HG02938 (cell line): ENCODE measurements around the gene PATL1.
A peak's percentile ranks its signal among the peaks of the same experiment; 100 is the strongest.

ENCODE experiments used
- ATAC-seq: cut with Tn5 transposase; IDR thresholded peaks from one replicate; pipeline ENCODE4 v1.9.1; 2021; ENCODE audit warnings: mild to moderate bottlenecking, moderate library complexity; ENCODE audit not compliant: unreplicated experiment

PATL1 gene

DNA sequence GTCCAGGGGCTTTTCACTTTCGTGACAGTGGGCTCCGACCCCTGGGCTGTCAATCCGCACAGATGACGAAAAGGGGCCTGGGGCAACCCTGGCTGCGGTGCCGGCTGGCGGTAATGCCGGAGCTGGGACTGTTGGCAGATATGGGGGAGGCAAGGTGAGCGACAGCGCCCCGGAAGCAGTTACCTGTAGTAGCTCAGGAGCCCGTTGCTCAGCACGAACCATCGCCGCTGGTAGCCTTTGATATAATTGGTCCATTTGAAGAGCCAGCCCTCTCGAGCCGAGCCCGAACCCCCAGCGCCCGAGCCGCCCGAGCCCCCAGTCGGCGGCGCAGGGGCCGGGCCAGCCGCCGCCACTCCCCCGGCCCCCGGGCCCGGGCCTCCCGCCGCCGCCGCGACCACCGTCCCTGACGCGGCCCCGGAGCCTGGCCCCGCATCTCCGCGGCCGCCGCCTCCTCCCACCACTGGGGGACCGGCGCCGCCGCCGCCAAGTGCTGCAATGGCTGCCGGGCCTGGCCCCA, 53.7 kb downstream of the PATL1 start:
- peak; percentile 7 for ATAC-seq

DNA sequence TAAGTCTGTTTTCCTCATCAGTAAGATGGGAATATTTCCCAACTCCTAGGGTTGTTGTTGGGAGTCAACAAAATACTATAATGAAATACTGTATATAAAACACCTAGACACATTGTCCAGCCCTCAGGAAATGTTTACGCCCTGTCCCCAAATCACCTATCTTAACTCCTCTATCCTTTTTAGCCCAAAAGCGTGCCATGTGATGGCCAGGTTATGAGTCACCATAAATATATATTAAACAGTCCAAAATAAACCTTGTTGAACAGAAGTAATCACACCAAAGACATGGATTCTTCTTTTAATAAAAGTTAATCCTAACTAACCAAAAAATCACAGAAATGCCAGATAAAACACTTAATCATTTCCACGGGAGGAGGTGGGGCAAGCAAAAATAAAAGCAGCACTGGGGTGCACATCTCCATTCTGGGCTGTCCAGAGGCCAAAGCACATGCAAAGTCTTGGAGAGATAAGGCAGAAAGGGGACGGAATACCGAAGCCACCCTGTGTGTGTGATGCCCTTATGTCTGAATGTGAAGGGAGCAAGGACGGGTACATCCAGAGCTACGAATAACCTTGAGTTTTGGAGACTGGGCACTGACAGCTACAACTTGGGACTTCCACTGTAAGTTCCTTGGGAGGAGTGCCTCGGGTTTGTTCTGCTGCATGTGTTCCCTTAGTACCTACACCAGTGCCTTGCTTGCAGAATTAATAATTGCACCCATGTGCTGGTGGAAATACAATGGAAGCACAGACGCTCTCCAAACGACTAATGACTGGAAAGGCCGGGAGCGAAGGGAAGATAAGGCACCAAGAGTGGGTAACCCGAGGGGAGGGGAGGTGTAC, 54.3 kb downstream of the PATL1 start:
- ATAC-seq, result no peak

DNA sequence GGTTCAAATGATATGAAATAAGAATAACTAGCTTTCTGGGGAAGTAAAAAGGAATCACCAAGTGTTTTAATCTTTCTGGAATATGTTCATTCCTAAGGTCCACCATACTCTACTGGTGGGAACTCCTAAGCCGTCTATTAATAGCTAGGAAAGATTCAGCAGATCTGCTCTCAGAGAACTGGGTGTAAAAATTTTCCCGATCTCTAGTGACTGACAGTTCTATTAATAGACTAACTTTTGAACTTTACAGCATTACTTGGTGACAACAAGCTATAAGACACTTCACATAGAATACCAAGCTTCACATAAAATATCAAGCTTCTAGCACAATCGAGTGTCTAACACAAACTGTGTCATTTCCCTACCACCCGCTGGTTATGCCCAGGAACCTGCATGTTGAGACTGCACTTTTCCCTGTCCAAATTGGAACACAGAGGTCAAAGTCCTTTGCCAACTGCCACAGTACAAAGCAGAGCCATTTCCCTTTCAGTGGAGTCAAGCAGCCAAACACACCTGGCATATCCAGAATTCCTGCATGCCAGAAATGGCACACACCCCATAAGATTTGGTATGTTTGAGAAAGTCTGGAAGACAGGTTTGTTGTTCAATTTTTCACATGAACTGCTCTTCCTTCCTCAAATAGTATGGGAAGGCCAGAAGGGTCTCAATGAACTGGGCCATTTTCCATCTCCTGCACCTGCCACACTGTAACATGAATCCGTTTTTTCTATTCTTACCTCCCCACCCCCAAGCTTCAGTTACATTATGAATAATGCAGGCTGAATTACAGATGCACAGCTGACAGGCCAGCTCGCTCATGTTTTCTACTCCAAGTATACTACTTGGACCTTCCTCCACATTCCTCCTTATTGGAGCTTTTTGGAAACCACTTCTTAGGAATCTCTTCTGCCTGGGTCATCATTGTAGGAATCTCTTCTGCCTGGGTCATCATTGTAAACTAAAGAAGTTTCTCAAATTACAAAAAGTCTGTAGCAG, 57.0 kb downstream of the PATL1 start:
- ATAC-seq, result no peak

DNA sequence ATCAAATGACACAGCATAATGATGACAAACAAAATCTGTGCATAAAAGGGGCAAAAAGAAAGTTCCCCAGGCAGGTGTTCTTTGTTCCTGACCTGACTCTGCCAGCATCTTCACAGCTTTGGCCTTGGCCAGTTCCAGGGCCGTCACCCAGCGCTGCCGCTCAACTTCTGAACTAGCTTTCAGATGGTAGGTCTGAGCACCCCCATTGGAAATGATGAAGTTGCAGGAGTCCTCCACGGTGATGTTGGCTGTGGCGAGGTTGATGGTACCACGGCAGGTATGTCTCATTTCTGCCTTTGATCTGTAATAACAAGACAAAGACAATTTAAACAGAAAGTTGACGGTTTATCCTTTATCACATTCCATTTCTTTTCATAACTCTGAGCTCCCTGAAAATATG, 58.5 kb downstream of the PATL1 start:
- no peak for ATAC-seq

DNA sequence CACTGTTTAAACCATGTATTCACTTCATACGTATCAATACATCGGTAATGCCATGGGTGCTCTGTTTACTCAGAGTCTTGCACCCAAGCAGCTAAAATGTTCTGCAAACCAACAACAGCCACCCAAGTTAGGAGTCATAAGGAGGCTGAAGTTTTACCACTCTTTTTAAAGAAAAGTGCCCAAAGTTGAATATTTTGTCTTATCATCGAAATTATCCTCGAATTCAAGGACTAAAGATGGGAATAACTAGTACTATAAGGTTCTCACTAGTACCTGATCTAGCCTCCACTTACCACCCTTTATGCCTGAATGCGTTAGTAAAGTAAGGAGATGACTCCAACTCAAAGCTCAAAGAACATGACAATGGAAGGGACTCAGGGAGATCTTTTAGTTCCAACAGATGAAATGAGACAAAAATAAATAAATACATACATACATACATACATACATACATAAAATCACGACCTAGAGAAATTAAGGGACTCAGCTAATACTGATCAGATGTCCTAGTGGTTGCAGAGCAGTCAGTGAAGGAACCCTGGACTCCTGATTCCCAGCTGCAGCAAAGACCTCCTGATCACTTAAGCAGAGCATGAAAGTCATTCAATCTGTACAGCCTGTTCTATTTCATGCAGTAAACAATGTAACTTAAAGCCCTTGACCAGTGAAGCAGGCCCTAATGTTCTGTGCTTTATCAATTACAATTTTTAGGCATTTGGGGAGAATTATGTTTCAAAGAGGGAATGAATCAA, 61.0 kb downstream of the PATL1 start:
- no peak for ATAC-seq

DNA sequence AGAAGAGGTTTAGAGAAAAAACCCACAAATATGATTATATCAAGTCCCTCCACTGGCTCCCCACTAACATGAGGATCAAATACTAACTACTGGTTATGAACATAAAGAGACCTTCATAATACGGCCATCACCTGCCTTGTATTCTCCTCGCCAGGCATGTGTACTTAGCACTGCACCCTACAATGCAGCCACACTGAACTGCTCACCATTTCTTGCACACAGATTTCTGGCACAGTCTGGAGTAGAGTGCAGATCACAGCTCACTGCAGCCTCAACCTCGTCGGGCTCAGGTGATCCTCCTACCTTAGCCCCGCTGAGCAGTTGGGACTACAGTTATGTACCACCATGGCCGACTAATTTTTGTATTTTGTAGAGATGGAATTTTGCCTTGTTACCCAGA, 66.4 kb downstream of the PATL1 start:
- no peak for ATAC-seq

DNA sequence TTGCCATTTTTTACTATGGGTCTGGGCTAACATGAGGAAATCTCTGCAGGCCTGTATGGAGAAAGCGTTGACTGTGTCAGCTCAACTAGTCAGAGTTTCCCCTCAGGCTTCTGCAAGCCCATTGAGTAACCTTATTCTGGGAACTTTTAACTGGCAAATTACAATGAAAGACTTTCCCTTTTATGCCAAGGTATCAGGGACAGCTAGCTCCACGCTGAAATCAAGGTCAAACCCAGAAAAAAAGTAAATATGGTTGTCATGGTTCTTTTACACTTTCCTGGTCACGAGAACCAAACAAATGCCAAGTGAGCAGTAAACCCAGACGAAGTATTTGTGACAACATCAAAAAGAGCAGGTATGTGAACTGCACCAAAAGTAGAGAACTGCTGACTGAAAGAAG, 67.0 kb downstream of the PATL1 start:
- ATAC-seq, result no peak

DNA sequence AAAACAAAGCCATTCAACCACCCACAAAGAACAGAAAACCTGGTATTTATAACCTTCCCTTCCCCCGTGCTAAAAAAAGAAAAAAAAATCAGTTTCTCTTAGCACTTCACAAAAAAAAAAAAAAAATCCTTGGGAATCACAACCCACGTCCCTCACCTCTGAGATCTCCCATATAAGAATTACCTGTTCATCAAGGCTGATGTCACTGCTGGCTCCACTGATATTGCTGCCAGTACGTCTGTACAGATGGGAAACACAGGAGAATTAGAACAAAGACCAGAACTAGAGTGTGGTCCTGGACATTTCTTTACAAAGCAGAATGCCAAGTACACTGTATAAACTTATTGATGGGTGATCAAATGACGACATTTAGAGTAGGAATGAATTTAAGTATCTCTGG, 68.2 kb downstream of the PATL1 start:
- ATAC-seq, result no peak

DNA sequence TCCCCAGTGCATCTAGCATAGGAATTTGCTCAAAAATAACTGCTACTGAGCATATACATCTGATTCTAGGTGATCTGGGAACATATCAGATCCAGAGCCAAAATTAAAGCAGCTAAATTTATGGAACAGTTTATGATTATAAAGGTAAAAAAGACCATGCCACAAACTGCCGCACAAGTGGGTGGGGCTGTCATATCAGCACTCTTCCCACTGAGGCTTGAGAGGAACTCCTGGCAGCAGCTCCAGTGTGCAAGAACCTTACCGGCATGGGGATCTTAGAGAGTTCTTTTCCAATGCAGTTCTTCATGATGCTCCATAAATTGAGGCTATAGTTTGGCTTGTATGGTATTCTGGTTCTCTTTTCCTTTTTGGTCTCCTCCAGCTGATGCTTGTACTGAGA, 68.6 kb downstream of the PATL1 start:
- no peak for ATAC-seq

DNA sequence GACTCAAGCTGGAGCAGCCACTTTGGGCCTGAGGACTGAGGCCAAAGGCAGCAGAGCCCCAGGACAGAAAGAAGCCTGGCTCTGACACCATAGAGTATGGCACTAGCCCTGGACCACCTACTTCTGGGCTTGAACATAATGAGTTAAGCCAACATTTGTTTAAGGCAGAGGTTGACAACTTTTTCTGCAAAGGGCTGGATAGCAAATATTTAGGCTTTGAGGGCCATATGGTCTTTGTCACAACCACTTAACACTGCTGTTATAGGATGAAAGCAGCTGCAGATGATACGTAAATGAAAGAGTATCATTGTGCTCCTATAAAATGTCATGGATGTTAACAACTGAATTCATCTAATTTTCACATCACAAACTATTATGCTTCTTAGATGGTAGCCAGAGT, 69.9 kb downstream of the PATL1 start:
- no peak for ATAC-seq
